GM12874 (cell line): ENCODE results near the gene PHF20.

Experiments
- TF ChIP-seq, protein P1 (sequence below): IDR thresholded peaks from 2 replicates; pipeline ENCODE4 v1.5.1; 2011; ENCODE audit warnings: low read depth, mild to moderate bottlenecking, control low read depth, low read length, moderate library complexity; ENCODE audit not compliant: insufficient read depth

Gene PHF20

DNA sequence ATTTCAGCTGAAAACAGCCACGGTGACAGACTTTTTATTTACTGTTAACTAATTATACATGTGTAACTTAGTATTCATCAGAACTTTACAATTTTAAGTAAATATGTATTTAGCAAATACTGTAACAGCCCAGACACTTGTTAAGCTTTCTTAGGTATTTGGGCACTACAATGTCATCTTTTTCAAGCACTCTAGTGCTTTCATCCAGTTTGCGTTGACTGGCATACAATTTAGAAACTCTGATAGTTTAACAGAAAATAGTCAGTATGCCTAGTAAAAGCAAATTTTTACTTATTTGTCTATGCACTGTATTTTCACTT is 40.4 kb upstream of the PHF20 start:
- TF ChIP-seq, protein P1, sequence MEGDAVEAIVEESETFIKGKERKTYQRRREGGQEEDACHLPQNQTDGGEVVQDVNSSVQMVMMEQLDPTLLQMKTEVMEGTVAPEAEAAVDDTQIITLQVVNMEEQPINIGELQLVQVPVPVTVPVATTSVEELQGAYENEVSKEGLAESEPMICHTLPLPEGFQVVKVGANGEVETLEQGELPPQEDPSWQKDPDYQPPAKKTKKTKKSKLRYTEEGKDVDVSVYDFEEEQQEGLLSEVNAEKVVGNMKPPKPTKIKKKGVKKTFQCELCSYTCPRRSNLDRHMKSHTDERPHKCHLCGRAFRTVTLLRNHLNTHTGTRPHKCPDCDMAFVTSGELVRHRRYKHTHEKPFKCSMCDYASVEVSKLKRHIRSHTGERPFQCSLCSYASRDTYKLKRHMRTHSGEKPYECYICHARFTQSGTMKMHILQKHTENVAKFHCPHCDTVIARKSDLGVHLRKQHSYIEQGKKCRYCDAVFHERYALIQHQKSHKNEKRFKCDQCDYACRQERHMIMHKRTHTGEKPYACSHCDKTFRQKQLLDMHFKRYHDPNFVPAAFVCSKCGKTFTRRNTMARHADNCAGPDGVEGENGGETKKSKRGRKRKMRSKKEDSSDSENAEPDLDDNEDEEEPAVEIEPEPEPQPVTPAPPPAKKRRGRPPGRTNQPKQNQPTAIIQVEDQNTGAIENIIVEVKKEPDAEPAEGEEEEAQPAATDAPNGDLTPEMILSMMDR, result no peak

DNA sequence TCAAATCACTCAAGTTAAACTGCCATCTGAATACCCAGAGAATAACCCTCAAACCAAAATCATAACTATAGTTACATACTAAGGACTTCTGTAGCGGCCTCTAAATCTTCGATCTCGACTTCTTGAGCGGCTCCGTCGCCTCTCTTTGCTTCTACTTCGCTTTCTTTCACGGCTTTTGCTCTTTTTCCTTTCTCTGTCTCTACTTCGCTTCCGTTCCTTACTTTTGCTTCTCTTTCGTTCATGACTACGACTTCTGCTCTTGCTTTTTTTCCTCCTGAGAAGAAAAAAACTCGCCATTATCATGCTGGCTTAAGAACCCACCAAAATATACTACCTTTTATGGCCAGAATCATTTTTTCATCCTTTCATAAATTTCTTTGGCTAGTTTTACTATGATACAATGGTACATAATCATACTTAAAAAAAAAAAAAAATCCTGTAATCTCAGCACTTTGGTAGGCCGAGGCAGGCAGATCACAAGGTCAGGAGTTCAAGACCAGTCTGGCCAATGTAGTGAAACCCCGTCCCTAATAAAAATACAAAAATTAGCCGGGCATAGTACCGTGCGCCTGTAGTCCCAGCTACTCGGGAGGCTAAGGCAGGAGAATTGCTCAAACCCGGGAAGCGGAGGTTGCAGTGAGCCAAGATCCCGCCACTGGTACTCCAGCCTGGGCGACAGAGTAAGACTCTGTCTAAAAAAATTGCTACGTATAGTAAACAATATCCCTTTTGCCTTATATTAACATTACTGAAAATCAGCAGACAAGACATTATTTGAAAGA is 39.8 kb upstream of the PHF20 start:
- TF ChIP-seq, protein P1, result no peak

DNA sequence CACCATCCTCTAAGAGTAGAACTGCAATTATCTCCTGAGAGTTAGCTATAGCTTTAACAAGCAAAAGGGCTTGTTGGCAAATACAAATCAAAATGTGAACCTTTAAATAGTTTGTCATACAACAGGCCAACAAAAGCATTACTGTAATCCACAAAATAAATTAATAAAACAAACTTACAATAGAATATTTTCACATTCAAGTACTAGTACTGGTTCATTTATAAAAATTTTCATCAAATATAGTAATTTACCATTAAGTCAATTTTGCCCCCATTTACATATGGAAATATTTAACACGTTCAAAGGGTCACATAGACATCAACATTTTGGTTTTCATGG is 39.2 kb upstream of the PHF20 start:
- TF ChIP-seq, protein P1, result no peak

DNA sequence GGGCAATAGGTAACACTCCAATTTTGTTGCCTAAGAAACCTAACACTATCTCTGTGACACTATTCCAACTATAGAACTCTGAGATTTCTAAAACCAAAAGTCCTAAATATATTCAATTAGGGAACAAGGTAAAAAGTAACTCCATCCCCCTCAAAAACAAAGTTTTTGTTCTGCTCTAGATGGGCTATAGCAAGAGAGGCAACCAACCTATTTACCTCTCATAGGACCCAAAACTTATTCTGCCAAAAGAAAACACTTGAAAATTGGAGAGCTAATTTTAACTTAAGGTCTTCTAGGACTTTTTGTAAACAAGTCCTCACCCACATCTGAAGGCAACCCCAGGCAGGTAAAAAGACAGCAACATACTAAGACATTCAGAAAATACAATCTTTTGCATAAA is 37.4 kb upstream of the PHF20 start:
- TF ChIP-seq, protein P1, result no peak

DNA sequence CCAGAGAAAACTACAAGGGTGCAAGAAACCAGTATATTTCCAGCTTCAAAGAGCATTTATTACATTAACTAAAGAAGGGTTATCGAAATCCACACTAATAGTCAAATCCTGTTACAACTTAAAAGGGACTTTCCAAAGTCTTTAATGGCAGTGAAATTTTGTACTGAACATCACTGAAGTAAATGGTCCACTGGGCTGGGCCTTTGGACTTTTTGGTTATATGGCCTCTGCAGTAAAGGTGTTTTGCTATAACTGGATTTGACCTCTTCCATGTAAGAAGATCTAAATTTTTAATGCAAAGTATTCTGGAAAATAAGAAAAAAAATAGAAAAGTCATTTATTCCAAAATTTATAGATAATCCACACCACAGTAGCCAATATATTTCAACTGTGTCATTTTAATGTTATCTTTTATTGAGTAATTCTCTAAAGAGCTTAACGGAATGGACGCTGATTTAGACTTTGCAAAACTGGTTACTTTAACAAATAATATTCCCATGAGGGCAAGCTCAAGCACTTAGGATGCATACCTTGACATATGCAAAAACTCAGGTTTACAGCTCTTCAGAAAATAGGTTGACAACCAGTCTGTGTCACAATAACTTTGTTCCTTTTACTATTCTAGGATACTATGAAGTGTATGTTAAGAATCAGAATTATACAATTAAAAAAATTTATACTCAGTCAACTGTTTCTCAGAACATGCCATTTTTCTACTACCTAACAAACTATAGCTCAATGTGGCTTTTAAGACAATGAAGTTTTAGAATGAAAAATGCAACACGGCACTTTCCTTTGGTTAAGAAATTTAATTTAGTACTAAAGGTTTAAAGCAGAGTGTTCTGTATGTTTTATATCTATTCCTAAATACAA is 36.8 kb upstream of the PHF20 start:
- TF ChIP-seq, protein P1, result no peak

DNA sequence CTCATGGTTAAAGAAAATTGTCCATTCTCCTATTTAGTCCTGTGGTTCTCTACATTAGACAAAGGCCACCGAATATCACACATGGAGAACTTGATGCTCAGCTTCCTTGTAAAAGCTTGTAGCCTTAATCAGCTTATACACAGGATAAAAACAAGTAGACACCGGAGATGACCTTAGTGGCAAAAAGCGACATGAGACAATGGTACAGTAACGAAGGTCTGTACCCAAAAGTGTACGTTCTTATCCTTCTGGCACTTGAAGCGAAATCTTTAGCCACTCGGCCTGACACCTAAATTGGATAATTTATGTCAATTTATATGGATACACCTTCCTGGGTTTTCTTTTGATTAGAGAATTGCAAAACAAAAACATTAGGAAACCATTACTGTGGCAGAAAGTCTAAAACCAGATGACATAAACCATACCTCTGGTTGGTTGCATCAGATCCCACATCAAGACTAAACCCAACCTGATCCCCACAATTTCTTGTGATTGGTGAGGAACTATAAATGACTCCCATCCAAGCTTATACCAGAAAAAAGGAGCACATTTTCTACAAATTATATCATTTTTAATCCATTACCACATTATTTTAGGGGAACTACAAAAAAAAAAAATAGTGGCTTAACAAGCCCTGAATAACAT is 35.9 kb upstream of the PHF20 start:
- TF ChIP-seq, protein P1, result no peak

DNA sequence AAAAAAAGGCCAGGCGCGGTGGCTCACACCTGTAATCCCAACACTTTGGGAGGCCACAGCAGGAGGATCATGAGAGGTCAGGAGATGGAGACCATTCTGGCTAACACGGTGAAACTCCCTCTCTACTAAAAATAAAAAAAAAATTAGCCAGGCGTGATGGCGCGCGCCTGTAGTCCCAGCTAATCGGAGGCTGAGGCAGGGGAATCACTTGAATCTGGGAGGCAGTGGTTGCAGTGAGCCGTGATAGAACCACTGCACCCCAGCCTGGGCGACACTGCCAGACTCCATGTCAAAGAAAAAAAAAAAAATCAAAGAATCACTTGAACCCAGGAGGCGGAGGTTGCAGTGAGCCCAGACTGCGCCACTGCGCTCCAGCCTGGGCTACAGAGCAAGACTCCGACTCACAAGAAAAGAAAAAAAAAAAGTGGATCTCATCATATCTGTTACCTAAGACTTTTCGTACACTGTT is 33.9 kb upstream of the PHF20 start:
- TF ChIP-seq, protein P1, result no peak
